ENCODE results near the gene ERCC6L2. TPM values are rescaled to one million over a fixed set of nuclear protein-coding genes. Genes with fewer than 3 reads are reported as not detected.

The ERCC6L2 gene
- total RNA-seq, 1 experiment from 2014 or later, result 30.0 TPM

- no peak for DNase-seq (ENCODE audit: low spot score)
Observed at GRCh38 chr9:95862343-95862742, 13.1 kb upstream of the ERCC6L2 start.

DNA sequence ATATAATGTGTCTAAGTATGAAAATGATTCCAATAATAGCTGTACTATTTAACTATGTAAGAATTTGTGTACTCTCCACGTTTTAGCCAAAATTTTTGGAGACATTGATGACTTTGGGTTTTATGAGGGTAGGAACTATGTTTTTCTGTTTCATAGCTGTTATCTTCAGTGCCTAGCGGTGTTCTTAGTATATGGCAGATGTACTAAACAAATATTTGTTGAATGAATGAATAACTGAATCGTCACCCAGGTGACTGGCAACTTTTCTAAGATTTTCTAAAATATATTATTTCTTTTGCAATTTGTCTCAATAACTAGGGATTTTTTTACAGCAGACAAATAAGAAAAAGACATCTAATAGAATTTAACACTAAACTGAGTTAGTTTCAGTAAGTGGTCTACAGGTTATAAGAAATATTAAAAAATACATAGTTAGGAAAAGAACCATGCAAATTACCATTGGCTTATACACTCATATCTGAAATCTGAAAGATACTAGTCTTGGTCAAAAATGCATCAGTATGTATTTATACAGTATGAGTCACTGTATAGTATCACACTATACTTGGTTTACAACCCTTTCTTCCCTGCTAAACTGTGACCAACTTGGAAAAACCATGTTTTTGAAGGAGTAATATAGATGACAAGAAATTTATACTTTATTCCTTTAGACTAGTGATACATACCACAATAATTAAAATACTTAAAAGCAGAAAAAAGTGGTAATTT is 10.5 kb upstream of the ERCC6L2 start:
- no peak for DNase-seq (ENCODE audit: low spot score)

DNA sequence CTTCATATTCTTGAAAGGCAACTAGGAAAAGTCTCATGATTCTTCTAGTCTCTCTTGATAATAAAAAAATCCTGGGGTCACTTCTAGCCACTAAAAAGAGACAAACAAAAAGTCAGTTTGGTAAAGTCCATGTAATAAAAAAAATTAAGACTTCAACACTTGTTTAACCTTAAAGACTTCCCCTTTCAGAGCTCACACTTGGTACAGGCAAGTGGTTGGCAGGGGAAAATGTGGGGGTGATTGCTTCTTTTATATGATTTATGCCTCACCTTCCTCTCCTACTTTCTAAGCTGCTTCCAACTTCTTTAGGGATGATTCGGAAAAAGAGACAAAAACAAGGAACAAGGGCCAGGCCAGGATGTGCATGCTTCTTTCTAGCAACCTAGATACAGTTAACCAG is 5.1 kb upstream of the ERCC6L2 start:
- no peak for DNase-seq (ENCODE audit: low spot score)

DNA sequence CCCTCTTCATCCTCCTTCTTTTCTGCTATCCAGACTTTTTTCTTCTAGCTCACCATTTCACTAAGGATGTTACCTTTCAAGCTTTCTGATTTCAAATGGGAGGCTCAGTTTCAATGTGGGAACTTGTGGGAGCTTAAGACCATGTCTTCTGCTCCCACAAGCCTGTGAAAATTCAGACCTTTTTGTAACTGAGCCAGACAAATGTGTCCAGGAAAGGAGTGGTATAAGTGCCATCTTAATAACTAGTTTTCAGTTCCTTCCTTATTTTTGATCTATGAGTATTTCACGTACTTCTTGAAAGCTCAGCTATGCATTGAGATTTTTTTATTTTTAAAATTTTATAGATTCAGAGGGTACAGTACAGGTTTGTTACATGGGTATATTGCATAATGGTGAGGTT is 4.6 kb upstream of the ERCC6L2 start:
- DNase-seq (ENCODE audit: low spot score), result no peak

GRCh38 chr9:95874303-95874988 is 1.0 kb upstream of the ERCC6L2 start:
- DNase-seq (ENCODE audit: low spot score), result no peak

GRCh38 chr9:95874989-95875304 is 544 bp upstream of the ERCC6L2 start:
- peak; percentile 58 for DNase-seq (ENCODE audit: low spot score)

DNA sequence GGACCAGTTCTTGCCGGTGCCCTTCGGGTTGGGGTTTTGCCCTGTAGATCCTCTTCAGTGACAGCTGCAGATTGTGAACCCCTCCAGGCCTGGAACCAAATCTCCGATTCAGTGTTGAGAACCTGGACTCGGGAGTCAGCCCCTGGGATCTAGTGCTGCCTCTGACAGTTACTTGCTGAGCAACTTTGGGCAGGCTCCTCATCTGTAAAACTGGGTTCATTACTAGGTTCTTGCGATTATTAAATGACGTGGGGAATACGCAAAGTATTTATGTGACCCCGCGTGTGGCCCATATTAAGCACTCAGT is 600 bp downstream of the ERCC6L2 start:
- no peak for DNase-seq (ENCODE audit: low spot score)

GRCh38 chr9:95876595-95876994 is 1.1 kb downstream of the ERCC6L2 start:
- peak; percentile 55 for DNase-seq (ENCODE audit: low spot score)

DNA sequence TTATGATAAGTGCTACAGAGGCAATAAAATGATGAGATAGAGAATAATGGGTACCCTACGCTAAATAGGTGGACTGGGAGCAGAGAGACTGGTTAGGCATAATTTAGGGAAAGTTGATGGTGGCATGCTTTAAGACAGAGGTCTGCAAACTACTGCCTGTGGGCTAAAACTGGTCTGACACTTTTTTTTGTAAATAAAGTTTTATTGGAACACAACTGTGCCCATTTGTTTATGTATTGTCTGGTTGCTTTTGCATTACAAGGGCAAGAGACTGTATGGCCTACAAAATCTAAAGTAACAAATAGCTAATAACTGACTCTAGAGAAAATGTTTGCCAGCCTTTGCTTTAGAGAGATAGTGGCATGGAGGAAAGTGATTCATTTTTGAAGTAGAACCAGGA is 2.5 kb downstream of the ERCC6L2 start:
- DNase-seq (ENCODE audit: low spot score), result no peak

- no peak for DNase-seq (ENCODE audit: low spot score)
Observed at GRCh38 chr9:95879591-95879990, 4.1 kb downstream of the ERCC6L2 start.

DNA sequence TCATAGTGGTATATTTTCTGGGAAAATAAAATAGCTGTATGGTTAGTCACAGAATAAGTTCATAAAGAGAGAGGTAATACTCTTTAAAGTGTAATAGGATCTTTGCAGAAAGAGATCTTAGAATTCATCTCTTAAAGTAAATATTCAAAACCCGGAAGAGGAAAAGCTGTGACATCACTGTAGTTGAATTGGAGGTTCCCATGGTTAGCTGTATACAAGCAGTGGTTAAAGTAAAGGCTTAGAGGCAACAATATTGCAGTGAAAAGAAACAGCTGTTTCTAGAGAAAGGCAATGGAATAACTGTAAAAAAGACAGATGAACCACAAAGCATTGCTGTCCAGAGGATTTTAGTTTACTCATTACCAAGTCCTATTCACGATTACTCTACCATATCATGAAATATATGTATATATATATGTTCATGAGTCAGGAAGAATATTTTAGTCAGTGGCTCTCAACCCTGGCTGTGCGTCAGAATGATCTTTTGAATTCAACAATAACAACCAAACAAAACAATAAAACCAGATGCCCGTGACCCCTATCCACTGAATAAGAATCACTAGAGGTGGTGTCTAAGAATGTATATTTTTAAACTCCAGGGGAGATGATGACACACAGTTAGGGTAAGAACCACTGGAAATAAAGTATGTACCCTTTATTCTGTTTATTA is 4.7 kb downstream of the ERCC6L2 start:
- no peak for DNase-seq (ENCODE audit: low spot score)

GRCh38 chr9:95887926-95888497 is 12.5 kb downstream of the ERCC6L2 start:
- no peak for DNase-seq (ENCODE audit: low spot score)

GRCh38 chr9:95890594-95890993 is 15.1 kb downstream of the ERCC6L2 start:
- DNase-seq (ENCODE audit: low spot score), result no peak

GRCh38 chr9:95891067-95891671 is 15.7 kb downstream of the ERCC6L2 start:
- DNase-seq (ENCODE audit: low spot score), result no peak

GRCh38 chr9:95892690-95893089 is 17.2 kb downstream of the ERCC6L2 start:
- DNase-seq (ENCODE audit: low spot score), result no peak

GRCh38 chr9:95896580-95896979 is 21.1 kb downstream of the ERCC6L2 start:
- no peak for DNase-seq (ENCODE audit: low spot score)

GRCh38 chr9:95901506-95901905 is 26.0 kb downstream of the ERCC6L2 start:
- DNase-seq (ENCODE audit: low spot score), result peak; percentile 27

DNA sequence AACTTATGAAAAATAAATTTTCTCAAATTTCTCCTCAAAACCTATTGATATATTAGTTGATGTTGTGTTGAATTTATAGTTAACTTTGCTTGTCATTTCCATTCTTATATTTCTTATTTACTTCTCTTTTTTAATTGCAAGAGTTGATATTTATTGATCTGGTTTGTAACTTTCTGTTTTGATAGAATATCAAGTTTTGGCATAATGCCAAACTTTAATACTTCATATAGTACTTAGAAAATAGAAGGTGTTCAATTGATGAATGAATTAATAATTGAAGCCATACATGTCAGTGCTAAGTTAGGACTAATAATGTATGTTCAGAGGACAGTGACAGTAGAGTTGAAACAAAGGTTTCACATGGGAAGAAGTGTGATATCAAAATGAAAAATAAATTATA is 27.9 kb downstream of the ERCC6L2 start:
- no peak for DNase-seq (ENCODE audit: low spot score)

DNA sequence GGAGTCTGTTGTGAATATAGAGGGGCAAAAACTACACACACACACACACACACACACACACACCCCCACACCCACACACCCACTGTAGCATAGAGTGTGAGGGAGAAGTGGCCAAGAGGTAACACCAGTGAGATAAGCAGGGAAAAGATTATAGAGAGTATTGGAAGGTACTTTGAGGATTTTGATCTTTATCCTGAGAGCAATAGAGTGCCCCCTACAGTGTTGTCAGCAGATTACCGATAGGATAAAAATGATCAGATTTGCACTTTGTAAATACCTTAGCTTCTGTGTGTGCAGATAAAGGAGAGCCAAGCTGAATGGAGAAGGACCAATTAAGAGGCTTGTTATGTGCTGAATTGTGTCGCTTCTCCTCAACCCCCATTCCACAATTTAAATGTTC is 32.3 kb downstream of the ERCC6L2 start:
- DNase-seq (ENCODE audit: low spot score), result no peak

GRCh38 chr9:95910023-95910707 is 34.7 kb downstream of the ERCC6L2 start:
- DNase-seq (ENCODE audit: low spot score), result no peak

DNA sequence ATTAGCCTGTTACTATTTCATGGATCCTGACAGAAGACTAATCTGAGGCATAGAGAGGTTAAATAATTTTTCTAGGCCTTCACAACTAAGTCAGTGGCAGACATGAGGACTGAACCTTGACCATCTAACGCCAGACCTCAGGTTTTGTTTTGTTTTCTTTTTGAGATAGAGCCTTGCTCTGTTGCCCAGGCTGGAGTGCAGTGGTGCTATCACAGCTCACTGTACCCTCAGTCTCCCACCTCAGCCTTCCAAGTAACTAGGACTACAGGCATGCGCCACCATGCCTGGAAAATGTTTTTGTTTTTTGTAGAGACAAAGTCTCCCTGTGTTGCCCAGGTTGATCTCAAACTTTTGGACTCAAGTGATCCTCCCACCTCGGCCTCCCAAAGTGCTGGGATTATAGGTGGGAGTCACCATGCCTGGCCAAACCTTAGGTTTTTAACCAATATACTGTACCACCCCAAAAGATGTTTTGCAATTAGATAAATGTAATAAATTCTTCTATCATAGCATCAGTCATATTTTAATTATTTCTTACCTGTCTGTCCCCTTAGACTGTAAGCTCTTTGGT is 35.4 kb downstream of the ERCC6L2 start:
- DNase-seq (ENCODE audit: low spot score), result no peak
